NCI-H2107 treated with DMSO at 0.1 percent for 48 hours (cell line): ENCODE measurements around the gene SMIM13.
"Not testable (repeated sequence)": the region's sequence is repeated elsewhere in the genome, so short reads cannot be mapped to it uniquely, and the experiment has no call there.

Source experiments
- DNase-seq: peaks from one replicate; lab custom pipeline; 2025; ENCODE audit not compliant: unreplicated experiment; lab: John Stamatoyannopoulos, UW

SMIM13 gene

GRCh38 chr6:11083491-11083890 lies 10.1 kb upstream of the SMIM13 start:
- DNase-seq: no peak

DNA sequence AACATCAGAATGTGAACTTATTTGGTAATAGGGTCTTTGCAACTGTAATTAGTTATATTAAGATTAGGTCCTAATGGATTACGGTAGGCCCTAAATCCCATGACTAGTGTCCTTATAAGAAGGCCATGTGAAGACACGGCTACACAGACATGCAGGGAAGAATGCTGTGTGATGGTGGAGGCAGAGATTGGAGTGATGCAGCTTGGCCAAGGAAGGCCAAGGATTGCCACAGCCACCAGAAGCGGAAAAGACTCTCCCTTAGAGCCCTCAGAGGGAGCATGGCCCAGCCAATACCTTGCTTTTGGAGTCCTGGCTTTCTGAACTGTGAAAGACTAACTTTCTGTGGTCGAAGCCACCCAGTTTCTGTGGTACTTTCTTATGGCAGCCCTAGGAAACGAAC lies 9.7 kb upstream of the SMIM13 start:
- DNase-seq: no peak

DNA sequence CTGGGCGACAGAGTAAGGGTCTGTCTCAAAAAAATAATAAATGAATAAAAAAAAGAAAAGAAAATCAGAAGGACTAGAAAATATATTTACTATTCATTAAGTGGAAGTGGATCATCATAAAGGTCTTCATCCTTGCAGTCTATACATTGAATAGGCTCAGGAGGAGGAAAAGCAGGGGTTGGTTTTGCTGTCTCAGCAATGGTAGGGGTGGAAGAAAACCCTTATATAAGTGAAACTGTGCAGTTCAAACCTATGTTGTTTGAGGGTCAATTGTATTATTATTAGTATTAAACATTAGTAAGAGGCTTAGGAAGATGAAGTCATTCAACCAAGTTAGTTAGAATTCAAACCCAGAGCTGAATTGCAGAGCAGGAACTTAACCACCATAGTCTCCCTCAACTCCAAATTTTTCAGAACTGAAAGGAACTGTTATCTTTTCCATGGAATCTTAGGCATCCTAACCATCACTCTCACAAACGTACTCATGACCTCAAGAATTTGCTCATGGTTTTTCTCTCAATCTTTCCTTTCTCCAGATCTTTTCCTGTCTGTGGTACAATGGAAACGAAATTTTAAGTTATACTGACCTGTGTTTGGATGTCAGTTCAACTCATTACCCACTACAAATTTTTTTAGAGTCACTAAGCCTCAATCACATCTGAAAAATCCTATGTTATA lies 7.7 kb upstream of the SMIM13 start:
- DNase-seq: no peak

DNA sequence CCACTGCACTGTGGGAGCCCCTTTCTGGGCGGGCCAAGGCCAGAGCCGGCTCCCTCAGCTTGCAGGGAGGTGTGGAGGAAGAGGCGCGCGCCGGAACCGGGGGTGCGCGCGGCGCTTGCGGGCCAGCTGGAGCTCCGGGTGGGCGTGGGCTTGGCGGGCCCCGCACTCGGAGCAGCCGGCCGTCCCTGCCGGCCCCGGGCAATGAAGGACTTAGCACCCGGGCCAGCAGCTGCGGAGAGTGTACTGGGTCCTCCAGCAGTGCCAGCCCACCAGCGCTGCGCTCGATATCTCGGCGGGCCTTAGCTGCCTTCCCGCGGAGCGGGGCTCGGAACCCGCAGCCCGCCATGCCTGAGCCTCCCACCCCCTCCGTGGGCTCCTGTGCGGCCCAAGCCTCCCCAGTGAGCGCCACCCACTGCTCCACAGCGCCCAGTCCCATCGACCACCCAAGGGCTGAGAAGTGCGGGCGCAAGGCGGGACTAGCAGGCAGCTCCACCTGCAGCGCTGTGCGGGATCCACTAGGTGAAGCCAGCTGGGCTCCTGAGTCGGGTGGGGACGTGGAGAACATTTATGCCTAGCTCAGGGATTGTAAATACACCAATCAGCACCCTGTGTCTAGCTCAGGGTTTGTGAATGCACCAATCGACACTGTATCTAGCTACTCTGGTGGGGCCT lies 6.4 kb upstream of the SMIM13 start:
- not testable (repeated sequence) for DNase-seq

- no peak for DNase-seq
Observed at GRCh38 chr6:11089695-11090094, 3.9 kb upstream of the SMIM13 start.

GRCh38 chr6:11091141-11091540 lies 2.5 kb upstream of the SMIM13 start:
- not testable (repeated sequence) for DNase-seq

- DNase-seq: no peak
Observed at GRCh38 chr6:11092668-11093375, 812 bp upstream of the SMIM13 start.

DNA sequence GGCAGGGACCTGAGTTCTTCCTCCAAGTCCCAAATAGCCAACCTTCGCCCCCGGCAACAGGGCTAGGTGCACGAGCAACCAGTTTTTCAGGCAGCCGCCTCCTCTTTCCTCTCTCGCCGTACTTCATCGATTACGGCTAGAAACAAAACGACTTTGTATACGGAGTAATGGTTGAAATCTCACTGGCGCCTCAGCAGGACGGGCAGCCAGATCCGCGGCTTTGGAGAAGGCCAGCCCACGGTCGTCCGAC lies 333 bp upstream of the SMIM13 start:
- DNase-seq: no peak

GRCh38 chr6:11094411-11094851 lies 797 bp downstream of the SMIM13 start:
- DNase-seq: peak; percentile 11

DNA sequence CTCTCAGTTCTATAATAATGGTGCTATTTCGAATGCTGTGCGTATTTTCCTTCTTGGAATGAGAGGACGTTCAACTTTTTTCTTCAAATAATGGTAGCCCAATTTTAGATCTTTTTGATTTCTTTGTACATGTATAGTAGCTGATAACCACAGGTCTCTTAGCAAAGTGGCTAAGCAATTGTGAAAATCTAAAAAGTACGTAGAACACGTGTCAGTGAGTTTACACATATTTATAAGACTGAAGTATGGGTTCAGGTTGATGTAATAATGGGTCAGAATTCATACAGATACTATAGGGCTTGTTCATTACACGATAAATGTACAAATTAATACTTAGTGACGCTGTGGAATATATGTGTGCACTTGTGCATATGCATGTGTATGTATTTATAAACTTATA lies 1.3 kb downstream of the SMIM13 start:
- DNase-seq: no peak

DNA sequence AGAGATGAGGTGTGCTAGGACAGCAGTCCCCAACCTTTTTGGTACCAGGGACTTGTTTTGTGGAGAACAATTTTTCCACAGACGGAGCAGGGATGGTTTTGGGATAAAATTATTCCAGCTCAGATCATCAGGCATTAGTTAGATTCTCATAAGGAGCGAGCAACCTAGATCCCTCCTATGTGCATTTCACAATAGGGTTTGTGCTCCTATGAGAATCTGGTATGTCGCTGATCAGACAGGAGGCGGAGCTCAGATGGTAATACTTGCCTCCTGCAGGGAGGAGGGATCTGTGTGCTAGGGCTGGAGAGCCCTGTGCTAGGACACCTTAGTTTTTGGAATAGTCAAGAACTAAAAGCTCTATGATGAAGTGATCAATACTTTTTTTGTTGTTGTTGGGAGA lies 2.5 kb downstream of the SMIM13 start:
- DNase-seq: no peak

- no peak for DNase-seq
Observed at GRCh38 chr6:11097476-11097875, 3.8 kb downstream of the SMIM13 start.

DNA sequence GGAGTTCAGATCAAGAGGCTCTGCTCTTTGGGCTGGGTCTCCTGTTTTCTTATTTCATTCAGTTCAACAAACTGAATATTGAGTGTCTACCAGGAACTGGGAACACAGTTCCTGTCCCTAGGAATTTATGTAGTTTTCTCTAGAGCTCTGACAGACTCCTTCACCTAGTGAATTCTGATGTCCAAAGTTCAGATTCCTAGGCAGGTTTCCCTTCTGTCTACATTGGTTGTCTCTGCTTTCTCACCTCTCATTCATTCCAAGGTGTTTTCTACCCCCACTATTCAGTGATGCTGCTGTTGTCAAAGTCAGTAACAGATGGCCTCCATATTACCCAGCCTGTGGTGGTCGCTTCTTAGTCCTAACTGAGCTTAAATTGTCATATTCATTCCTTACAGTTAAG lies 4.4 kb downstream of the SMIM13 start:
- DNase-seq: no peak

DNA sequence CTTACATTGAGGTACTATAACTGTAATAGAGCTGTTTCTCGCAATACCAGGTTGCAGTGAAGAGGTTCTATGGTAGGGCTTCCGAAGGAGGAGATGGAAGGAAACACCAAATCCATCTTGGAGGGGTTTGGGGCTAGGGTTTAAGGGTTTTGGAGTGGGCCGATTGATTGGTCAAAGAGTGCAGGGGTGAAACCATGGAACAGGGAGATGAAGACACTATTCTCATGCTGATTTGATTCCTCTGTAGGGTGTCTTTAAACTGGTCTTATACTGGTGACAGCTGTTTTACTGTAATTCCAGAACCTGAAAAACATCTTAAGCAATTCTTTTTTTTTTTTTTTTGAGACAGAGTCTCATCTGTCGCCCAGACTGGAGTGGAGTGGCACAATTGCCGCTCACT lies 7.8 kb downstream of the SMIM13 start:
- DNase-seq: no peak

DNA sequence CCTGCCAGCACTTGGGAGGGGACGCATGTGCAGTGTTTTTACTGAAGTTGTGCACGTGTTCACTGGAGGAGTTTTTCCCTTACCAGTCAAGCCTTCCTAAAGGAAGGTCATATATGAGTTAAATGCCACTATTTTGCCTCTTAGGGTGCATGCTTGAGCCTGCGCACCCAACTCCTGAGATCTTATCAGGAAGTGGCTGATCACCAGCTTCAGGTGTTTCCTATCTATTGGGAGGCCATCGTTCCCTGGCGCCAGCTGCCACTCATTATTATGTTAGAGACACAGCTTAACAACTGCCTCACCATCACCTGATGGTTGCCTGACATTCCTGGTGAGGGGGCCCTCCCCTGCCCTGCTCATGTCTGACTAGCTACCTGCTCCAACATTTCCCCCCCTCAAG lies 9.4 kb downstream of the SMIM13 start:
- DNase-seq: no peak

GRCh38 chr6:11108726-11109125 lies 15.1 kb downstream of the SMIM13 start:
- DNase-seq: no peak

DNA sequence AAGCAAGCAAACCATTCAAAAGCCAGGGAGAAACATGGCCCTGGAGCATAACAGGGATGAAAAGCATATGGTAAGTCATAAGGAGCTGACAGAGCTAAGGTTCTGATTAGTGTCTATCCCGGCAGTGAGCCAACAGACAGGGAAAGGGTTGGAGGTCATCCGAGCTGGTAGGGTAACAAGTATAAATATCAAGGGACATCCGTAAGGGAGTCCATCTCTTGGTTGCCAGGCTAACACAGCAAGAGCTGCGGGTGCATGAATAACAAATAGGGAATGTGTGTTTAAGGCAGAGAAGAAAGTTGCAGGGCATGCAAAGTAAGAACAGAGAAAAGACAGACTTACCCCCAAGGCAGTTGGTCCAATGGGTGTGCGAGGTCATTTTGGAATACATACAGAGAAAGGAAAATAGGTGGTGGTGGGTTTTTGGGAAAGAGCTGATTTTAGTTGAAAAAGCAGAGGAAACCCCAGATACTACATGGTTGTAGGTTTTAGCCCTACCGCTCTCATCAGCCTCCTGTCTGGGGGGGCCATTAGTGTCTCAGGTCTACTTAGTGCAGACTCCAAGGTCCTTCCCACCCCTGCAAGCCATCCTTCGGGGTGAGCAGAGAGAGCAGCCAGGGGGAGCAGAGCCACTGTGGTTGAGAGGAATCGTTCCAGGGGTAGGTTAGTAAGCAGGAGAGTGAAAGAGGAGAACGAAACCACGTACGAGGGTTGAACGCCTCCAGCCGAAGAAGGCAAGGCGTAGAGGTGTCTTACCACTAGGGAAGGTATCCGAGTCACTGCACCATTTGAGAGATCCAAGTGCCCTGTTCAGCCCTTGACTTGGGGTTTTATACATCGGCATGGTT lies 17.5 kb downstream of the SMIM13 start, which contains the start of gene ERVFRD-1:
Gene ERVFRD-1 (minus strand): TSS at position 805 of the 848 bp plus-strand sequence. CDS start 6,415 bp downstream, outside the sequence.
- no peak for DNase-seq

- no peak for DNase-seq
Observed at GRCh38 chr6:11111769-11112437, 18.3 kb downstream of the SMIM13 start.

DNA sequence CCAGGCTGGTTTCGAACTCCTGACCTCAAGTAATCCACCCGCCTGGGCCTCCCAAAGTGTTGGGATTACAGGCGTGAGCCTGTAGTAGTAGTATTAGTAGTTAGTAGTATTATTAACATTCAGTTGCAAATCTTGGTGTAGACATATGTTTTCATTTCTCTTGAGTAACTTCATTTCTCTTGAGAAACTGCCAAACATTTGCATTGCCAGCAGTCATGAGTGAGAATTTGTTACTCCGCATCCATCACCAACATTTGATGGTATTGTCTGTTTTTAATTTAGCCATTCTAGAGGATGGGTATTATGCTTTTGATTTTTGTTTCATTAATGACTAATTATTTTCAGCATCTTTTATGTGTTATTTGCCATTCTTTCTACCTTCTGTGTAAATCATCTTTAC lies 19.4 kb downstream of the SMIM13 start:
- no peak for DNase-seq

- DNase-seq: not testable (repeated sequence)
Observed at GRCh38 chr6:11115808-11116536, 22.3 kb downstream of the SMIM13 start.
